ENCODE results near the gene FAM13C.

DNA sequence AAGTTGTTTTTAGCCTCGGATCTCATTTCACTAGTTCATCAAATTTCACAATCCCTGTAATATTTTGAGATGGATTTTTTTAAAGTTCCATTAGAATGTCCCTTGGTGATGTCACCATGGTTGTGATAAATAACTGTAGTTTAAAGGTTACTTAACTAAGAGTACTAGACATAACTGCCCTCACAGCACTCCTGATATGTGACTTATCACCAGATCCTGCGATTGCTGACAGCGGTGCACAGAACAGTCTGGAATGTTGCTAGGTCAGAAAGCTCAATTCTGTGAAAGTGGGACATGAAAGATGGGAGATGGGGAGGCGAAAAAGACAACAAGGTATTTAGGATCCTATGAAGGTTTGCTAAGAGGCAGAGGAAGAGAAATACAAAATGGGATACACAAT lies 40.2 kb downstream of the FAM13C start:
- TF ChIP-seq, protein P1, sequence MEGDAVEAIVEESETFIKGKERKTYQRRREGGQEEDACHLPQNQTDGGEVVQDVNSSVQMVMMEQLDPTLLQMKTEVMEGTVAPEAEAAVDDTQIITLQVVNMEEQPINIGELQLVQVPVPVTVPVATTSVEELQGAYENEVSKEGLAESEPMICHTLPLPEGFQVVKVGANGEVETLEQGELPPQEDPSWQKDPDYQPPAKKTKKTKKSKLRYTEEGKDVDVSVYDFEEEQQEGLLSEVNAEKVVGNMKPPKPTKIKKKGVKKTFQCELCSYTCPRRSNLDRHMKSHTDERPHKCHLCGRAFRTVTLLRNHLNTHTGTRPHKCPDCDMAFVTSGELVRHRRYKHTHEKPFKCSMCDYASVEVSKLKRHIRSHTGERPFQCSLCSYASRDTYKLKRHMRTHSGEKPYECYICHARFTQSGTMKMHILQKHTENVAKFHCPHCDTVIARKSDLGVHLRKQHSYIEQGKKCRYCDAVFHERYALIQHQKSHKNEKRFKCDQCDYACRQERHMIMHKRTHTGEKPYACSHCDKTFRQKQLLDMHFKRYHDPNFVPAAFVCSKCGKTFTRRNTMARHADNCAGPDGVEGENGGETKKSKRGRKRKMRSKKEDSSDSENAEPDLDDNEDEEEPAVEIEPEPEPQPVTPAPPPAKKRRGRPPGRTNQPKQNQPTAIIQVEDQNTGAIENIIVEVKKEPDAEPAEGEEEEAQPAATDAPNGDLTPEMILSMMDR (IDR thresholded peaks at IDR 0.05; ENCODE audit: borderline replicate concordance, extremely low read depth, low read length, poor library complexity, severe bottlenecking): no peak
- TF ChIP-seq EZH2 (IDR thresholded peaks at IDR 0.05; ENCODE audit: borderline replicate concordance, low read depth, low read length, severe bottlenecking): no peak

Measured in DND-41 (cell line).